ENCODE data around the gene ADCY9. TPM values are rescaled to one million over a fixed set of nuclear protein-coding genes. Genes with fewer than 3 reads are reported as not detected.
A peak's percentile ranks its signal among the peaks of the same experiment; 100 is the strongest.

Gene ADCY9
- polyA plus RNA-seq, 2 of the 4 experiments (the other 2 are of a cell fraction), result 6.2 to 7.6 TPM

GRCh38 chr16:4114257-4115208 is 1.7 kb downstream of the ADCY9 start:
- ATAC-seq (no peak), DNase-seq (ENCODE audit: low read depth in 1 of 2, low spot score in 1 of 2) (no peak), FAIRE-seq (no peak)
- TF ChIP-seq FOXS1 (CRISPR knock-in tag; IDR thresholded peaks at IDR 0.05), result no peak
- no peak for TF ChIP-seq BHLHE40 (IDR thresholded peaks at IDR 0.05; ENCODE audit: low read depth, low read length)
- TF ChIP-seq HOXB5 (CRISPR knock-in tag; IDR thresholded peaks at IDR 0.05), result no peak
- TF ChIP-seq ATOH8 (CRISPR knock-in tag; IDR thresholded peaks at IDR 0.05; ENCODE audit: low read depth), result no peak
- TF ChIP-seq ZC3H11A (IDR thresholded peaks at IDR 0.05), result no peak
- no peak for TF ChIP-seq POLR2AphosphoS2 (conservative IDR thresholded peaks at IDR 0.05; ENCODE audit: low read length)
- TF ChIP-seq USF2 (IDR thresholded peaks at IDR 0.05), result no peak
- TF ChIP-seq CBX8 (IDR thresholded peaks at IDR 0.05), result no peak
- no peak for TF ChIP-seq FOSB (CRISPR knock-in tag; IDR thresholded peaks at IDR 0.05)
- TF ChIP-seq HDAC2 (IDR thresholded peaks at IDR 0.05), result no peak
- no peak for TF ChIP-seq NR3C1 (IDR thresholded peaks at IDR 0.05)
- no peak for TF ChIP-seq RARB (CRISPR knock-in tag; IDR thresholded peaks at IDR 0.05)
- TF ChIP-seq SREBF2 (IDR thresholded peaks at IDR 0.05), result no peak
- no peak for TF ChIP-seq ELK1 (IDR thresholded peaks at IDR 0.05; ENCODE audit: low read depth, low read length)
- ChIA-PET POLR2A (interaction anchor here (1.4 to 1.6 kb wide), 2 partner anchors 139 to 140 kb away, joined by 4 read pairs; no protein-coding TSS in a partner anchor), CTCF (interaction anchor here (0.6 to 2.8 kb wide), 6 partner anchors 16 to 159 kb away, joined by 3 to 16 read pairs (median 4); no protein-coding TSS in a partner anchor)
- no peaks in the 10 kb centered on the region for H3K9me3 ChIP-seq
- WGBS (ENCODE audit: missing lambda C conversion rate), result 94% methylated on average over 47 of the region's 47 CpGs
- H3K4me2 ChIP-seq, result peak overlapping the region; percentile 91
- no peak overlapping the region for H3K4me3 ChIP-seq
- H3K4me1 ChIP-seq, result peaks cover 50% of the 10 kb centered on the region
- peak overlapping the region in 1 of 2 experiments; percentile 95; a peak in 1 of 6 replicates for H3K27ac ChIP-seq

- ATAC-seq (no peak), FAIRE-seq (no peak), DNase-seq (ENCODE audit: low read depth in 1 of 2, low spot score in 1 of 2) (no peak)
- no peak overlapping the region for H3K27ac ChIP-seq
- CTCF ChIA-PET, result interaction anchor here (0.6 to 2.3 kb wide), 3 partner anchors 131 to 160 kb away, joined by 3 to 10 read pairs (median 5); no protein-coding TSS in a partner anchor
- WGBS (ENCODE audit: missing lambda C conversion rate), result 88% methylated on average over 34 of the region's 34 CpGs
- peaks cover 57% of the 10 kb centered on the region for H3K4me1 ChIP-seq
- H3K4me2 ChIP-seq, result peak overlapping the region; percentile 69
- H3K4me3 ChIP-seq, result no peak overlapping the region
- no peaks in the 10 kb centered on the region for H3K9me3 ChIP-seq
- POLR2A ChIA-PET, result interaction anchor here (1.8 kb wide), 1 partner anchor 140 kb away, joined by 6 read pairs; no protein-coding TSS in a partner anchor
- TF ChIP-seq HMGXB4 (CRISPR knock-in tag; IDR thresholded peaks at IDR 0.05; ENCODE audit: borderline replicate concordance), result no peak
- no peak for TF ChIP-seq ATOH8 (CRISPR knock-in tag; IDR thresholded peaks at IDR 0.05; ENCODE audit: low read depth)
- TF ChIP-seq JUNB (IDR thresholded peaks at IDR 0.05), result no peak
- no peak for TF ChIP-seq KDM1A (IDR thresholded peaks at IDR 0.05; ENCODE audit: low read depth)
- no peak for TF ChIP-seq EP300 (IDR thresholded peaks at IDR 0.05)
- no peak for TF ChIP-seq NR3C1 (IDR thresholded peaks at IDR 0.05)
- TF ChIP-seq ESRRA (IDR thresholded peaks at IDR 0.05; ENCODE audit: borderline replicate concordance, low read length), result no peak
These were observed 2.6 kb downstream of the ADCY9 start for GRCh38 chr16:4113358-4114256.

Data from A549 (cell line).